Inflammatory macrophage treated with lipopolysaccharide for 4 hours (primary cell): ENCODE results near the gene ZNF346.
"Not testable (repeated sequence)": the region's sequence is repeated elsewhere in the genome, so short reads cannot be mapped to it uniquely, and the experiment has no call there.

Source experiments
- DNase-seq: peaks from one replicate; pipeline ENCODE4 v3.0.0-alpha.2; 2020

The ZNF346 gene

DNA sequence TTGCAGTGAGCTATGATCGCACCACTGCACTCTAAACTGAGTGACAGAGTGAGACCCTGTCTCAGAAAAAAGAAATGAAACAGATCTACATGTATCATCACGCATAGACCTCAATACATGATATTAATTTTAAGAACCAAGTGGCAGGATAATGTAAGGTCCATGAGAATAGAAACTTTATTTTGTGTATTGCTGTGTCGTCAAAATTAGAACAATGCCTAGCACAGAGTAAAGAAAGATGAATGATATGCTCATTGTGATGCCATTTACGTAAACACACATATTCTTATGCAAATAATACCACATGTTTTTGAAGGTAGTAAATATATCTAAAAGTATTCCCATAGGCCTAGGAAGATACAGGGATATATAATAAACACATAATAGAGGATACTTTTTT lies 12.3 kb upstream of the ZNF346 start:
- DNase-seq, result no peak

DNA sequence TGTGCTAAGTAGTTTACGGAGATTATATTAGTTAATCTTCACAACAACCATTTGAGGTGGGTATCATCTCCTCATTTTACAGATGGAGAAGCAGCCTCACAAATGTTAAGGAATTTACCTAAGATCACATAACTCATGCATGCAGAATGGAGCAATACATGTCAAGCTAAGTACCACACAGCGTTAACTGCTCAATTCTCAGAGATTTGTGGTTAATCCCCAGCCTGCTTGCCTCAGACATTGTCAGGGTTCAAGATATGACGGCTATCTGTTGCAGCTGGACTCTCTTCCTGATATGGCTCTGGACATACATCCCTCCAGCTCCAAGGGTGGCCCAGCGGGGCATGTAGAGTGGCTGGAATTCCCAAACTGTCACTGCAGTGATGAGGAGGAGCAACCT lies 7.3 kb upstream of the ZNF346 start:
- no peak for DNase-seq

DNA sequence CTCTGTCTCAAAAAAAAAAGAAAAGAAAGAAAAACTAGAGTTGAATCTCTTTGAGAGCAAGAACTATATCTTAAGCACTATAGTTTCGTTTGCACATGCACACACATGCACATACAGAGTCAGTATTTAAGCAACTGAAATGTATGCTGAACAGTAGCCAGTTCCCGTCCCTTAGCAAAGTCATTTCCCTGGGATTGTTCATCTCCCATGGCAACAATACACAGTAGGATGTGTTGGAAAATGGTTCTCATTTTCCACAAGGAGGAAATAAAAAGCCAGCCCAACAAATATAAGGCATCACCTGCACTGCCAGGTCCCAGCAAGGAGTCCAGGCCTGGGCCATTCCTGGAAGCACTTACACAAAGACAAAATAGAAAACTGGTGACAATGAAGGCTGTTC lies 4.2 kb upstream of the ZNF346 start:
- no peak for DNase-seq

DNA sequence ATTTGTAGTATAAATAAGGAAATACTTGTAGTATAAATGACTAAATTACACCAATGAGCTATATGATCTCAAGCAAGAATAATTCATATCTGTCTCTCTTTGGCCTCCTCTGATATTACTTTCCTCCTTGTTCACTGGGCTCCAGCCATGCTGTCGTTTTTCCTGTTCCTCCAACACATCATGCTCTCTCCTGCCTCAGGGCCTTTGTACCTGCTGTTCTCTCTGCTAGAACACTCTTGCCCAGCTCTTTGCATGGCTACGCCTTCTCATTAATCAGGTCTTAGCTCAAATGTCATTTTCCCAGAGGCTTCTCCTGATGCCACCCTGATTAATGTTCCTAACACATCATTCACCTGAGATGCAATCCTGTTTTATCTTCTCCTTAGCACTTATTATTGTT lies 2.5 kb upstream of the ZNF346 start:
- DNase-seq, result no peak

DNA sequence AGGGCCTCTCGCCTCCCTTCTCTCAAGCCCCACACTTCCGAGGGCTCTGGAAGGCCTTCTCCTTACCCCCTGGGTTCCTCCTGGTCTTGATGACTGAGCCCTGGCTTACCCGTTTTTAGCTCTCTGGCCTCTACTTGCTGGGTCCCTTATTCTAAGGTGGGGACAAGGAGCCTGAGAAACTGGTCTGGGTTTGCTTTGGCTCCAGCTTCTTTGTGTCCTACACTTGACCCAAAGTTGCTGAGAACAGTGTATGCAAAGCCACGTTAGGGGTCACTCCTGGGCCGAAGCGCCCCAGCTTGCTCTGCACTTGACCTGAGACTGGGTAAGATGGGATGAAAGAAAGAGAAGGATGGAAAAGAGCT lies 788 bp downstream of the ZNF346 start:
- DNase-seq, result no peak

DNA sequence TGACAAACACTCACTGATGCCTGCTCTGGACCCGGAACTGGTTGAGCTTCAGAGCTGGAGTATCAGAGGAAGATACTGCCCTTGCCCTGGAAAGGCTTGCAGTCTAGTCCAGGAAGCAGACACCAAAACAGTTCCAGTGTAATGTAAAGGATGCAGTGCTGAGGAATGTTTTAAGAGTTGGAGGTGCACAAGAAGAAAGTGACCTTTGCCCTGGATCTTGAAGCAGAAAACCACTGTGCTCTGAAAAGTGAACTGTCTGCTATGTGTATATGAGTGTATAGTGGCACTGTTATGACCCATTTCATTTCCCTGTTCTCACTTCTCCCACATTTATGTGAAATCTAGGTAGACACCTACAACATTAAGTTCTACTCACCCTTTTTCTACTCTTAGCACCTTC lies 2.1 kb downstream of the ZNF346 start:
- DNase-seq, result no peak

DNA sequence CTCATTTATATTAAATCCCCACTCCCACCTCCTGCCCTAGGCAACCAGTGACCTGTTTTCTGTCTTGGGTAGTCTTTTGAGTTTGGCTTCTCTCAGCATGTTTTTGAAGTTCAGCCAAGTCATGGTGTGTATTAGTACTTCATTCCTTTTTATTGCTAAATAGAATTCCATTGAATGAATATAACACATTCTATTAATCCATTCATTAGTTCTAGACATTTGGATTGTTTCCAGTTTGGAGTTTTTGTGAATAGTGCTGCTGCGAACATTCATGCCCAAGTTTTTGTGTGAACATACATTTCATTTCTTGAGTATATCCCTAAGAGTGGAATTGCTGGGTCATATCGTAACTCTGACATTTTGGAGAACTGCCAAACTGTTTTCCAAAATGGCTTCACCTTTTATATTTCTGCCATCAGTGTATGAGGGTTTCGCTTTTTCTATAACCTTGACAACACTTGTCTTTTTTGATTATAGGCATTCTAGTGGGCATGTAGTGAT lies 2.7 kb downstream of the ZNF346 start:
- DNase-seq, result no peak

DNA sequence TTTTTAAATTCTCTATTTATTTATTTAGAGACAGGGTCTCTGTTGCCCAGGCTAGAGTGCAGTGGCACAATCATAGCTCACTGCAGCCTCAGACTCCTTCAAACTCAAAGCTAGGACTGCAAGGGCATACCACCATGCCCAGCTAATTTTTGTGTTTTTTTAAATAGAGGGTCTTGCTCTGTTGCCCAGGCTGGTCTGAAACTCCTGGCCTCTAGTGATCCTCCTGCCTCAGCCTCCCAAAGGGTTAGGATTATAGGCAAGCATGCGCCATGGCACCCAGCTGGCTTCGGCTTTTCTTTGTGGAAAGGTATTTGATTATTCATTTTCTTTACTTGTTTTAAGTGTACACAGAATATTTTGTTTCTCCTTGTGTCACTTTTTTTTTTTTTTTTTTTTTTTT lies 5.2 kb downstream of the ZNF346 start:
- DNase-seq, result no peak

DNA sequence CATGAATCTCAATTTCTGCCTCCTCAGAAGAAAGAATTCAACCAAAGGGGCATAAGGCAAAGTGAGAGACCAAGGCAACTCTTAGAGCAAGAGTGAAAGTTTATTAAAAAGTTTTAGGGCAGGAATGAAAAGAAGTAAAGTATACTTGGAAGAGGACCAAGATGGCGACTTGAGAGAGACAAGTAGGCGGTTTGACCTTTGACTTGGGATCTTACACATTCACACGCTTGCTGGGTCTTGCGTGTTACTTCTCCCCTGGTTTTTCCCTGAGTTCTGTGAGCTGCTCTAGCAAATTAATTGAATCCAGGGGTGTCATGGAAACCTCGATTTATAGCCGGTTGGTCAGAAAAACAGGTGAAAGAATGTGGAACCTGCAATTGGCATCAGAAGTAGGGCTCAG lies 7.0 kb downstream of the ZNF346 start:
- no peak for DNase-seq

DNA sequence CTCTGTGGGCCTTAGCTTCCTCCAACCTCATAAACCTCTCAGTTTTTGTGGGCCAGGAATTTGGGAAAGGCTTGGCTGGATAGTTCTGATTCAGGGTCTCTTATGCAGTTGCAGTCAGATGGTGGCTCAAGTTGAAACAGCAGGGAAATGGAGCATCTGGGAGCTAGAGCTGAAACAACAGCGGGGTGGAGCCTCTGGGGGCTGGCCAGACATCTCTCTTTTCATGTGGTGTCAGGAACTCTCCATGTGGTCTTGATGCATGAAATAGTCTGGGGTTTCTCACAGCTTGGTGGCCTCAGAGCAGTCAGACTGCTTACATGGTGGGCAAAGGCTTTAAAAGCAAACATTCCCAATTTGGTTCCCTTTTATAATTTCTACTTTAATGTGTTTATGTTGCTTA lies 13.5 kb downstream of the ZNF346 start:
- DNase-seq, result no peak

DNA sequence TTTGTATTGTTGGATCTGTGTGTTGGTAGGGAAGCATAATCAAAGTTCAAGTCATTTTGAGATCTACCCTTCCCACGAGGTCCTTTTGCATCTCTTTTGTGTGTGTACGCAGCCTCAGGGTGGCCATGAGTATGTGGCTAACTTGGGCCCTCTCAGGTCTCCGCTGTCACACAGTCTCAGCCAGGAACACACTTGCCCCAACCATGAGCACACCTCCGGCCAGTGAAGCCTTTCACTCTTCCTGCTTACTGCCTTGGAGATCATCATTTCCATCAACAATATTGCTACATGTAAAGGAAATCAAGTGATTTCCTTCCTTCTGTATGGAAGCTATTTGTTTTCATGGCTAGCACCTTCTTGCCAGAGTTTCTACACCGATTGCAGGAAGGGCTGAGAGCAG lies 13.9 kb downstream of the ZNF346 start:
- no peak for DNase-seq

DNA sequence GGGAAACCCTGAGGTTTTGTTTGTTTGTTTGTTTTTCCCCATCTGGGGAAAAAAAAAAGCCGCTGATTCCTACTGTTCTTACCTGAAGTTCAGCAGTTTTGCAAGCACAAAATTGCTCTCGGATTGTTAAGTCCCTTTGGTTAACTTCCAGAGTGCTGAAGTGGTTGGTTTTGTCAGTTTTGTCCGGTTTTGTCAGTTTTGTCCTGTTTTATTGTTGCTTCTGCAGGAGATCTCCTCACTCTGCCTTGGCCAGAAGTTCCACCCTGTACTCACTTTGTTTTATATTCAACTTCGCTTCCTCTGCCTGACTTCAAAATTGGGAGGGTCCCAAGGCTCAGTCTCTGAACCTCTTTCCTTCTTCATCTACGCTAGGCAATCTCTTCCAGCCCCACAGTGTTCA lies 14.4 kb downstream of the ZNF346 start:
- no peak for DNase-seq

DNA sequence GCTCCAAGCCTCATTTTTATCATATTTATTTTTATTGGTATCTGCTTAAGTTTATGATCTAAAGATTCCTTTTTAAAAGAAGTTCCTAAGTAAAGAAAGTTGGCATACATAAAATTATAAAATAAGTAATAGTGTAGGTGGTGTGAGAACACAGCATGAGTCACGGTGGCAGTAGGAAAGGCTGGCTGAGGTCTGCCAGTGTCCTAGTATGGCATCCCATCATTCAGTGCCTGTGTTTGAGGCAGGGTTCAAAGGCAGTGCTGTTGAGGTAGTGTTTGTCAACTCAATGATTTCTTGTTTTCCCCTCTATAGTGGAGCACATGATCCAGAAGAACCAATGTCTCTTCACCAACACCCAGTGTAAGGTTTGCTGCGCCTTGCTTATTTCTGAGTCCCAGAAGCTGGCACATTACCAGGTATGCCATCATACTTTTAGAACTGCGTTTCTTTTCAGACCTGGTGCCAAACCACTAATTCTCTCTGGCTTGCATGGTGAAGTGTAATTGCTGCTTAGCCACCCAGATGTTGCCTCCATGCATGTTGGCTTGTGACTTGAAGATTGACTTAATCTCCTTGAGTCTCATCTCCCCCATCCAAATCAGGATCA lies 18.4 kb downstream of the ZNF346 start:
- DNase-seq, result no peak

DNA sequence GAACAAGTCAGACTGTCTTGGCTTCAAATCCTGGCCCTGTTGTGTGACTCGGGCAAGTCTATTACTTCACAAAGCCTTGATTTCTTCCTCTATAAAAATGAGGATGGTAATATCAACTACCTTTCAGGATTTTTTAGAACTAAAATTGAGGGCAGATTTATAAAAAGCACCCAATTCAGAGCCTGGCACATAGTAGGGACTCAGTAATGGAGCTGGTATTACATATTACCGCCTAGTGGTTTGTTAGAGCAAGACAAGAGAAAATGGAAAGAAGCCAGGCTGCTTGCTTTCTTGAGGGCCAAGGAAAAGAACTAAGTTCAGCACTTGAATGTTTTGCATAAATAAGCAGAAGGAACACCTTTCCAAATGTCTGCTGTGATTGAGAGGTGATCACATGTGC lies 19.4 kb downstream of the ZNF346 start:
- no peak for DNase-seq

DNA sequence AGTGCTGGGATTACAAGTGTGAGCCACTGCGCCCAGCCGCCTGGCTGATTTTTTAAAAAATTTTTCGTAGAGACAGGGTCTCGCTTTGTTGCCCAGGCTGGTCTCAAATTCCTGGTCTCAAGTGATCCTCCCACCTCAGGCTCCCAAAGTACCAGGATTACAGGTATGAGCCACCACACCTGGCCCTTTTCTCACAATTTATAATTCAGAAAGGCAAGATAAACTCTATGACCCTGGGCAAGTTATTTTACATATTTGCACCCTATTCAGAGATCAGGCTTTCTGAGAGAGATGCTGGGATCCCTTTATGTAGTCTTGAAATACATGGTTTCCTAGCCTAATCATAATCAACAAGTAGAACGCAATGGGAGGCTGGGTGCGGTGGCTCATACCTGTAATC lies 20.6 kb downstream of the ZNF346 start:
- DNase-seq, result no peak

DNA sequence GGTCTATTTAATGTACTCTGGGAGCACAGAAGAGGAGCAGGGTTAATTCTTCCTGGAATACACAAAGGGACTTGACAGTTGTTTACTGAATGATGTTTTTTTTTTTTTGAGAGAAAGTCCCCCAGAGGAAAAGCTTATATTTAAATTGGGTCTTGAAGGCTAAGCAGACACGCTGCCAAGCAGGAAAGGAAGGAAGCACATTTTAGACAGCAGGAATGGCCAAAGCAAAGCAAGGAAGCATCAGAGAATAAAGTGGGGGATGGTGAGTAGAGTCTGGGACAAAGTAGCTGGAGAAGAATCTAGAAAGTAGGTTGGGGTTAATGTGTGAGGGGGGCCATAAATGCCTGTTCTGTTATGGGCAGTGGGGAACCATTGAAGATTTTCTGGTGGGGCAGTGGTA lies 21.5 kb downstream of the ZNF346 start:
- DNase-seq, result no peak

DNA sequence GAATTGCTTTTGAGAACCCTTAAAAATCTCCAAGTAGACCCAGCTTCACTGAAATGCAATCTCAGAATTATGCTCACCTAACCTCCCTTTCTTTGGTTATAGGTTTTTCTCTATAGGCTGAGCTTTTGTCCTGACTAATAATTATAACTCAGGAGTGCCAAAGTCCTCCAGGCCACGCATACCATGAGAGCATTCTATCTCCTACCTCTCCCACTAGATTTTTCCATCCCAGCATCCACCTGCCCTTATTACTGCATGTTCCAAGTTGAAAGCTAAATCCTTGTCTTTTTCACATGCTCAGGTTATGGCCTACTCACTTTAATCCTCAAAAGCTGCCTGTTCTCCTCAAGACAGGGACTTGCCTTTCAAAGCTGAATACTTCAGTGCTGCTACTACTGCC lies 22.1 kb downstream of the ZNF346 start:
- no peak for DNase-seq

DNA sequence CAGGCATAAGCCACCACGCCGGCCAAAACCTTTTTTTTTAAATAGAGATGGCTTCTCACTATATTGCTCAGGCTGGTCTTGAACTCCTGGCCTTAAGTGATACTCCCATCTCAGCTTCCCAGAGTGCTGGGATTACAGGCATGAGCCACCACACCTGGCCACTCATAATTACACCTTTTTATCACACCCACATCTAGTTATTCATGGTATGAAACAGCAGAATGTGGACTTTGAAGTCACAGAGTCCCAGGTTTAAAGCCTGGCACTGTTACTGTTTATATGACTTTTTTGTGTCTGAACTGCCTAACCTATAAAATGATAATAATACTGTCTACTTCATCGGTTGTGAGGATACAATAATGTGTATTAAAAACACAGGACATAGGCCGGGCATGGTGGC lies 23.1 kb downstream of the ZNF346 start:
- DNase-seq, result no peak

DNA sequence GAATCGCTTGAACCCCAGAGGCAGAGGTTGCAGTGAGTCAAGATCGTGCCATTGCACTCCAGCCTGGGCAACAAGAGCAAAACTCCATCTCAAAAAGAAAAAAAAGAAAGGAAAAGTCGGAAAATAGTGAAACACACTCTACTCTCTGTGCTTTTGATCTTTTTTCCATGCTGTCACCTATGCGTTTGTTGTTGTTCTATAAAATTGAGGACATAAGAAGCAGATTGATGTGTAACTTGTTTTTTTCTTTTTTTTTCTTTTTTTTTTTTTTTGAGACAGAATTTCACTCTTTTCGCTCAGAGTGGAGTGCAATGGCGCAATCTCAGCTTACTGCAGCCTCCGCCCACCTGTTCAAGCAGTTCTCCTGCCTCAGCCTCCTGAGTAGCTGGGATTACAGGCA lies 26.0 kb downstream of the ZNF346 start:
- DNase-seq, result not testable (repeated sequence)

DNA sequence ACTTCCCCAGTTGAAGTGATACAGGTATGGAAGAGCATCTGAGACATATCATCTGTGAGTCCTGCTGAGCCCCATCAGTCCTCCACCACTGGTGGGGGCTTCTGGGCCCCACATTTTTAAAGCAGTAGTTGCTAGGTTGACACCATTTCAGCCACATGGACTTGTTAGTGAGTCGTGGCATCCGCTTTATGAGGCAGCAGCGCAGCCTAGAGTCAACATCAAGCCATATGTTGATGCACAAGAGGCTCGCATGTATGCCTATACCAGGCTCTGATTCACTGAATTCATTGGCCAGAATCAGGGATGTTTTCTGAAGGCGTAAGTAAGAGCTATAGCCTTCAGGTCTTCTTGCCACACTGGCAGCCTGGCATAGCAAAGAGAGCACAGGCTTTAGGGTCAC lies 26.8 kb downstream of the ZNF346 start:
- DNase-seq, result no peak

DNA sequence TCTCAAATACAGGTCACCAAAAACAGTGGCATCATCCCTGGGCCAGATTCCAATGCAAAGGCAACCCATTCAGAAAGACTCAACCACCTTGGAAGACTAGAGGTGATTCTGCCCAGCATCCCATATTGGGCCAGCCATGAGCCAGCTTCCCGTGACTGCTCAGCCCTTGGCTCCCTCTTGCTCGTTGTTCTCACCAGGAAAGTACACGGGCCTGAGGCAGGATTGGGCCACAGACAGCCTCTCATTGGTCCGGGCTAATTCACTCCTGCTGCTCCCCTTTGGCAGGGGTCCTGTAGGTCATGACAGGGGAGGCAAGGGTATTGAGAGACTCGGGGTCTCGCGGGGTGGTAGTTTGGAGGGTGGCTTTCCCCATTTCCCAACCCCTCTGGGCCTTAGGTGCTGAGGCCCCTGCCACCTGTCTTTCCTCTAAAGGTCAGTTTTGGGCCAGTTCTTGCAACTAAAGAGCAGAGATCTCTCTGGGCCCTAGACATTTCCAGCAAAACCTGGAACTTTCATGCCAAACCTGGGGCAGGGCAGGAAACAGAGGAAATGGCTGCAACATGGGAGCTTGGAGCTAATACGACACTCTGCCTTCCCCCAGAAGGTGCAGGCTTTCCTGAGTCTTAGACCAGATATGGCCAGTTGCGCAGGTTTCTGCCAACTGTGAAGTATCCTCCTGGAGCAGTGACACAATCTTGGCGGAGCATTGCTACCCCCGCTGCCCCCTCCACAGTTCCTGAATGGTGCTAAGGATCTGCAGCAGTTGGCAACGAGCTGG lies 42.2 kb downstream of the ZNF346 start:
- DNase-seq, result no peak

DNA sequence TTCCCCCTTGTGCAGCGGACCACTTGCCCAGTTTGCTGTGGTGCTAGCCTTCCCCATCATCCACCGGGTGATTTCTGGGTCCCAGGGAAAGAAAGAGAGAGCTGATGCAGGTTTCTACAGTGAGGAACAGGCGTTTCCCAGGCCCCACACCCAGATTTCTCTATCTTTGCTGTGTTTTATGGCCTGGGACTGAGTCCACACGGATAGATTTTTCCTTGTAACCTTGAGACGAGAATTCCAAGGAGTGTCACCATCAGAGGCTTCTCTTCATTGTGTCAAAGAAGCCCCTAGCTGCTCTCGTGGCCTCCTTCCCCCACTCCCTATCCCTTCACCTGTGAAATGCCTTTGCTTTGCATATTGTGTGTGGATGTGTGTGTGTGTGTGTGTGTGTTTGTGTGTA lies 43.0 kb downstream of the ZNF346 start:
- DNase-seq, result no peak

DNA sequence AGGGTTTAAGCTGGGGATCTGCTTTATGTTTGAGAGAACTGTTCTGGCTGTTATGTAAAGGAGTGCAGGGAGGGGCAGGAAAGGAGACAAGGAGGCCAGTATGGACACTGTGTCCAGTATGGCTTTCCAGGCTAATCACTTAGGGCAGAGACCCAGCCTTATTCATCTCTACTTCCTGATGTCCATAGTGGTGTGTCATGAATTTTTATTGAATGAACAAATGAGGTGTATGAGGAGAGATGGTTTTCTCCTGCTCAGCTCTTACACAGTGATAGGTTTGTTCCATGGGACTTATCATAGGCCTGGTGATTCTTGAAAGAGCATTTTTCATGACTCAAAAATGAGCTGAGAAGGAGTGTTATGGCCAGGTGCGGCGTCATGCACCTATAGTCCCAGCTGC lies 43.7 kb downstream of the ZNF346 start:
- no peak for DNase-seq

DNA sequence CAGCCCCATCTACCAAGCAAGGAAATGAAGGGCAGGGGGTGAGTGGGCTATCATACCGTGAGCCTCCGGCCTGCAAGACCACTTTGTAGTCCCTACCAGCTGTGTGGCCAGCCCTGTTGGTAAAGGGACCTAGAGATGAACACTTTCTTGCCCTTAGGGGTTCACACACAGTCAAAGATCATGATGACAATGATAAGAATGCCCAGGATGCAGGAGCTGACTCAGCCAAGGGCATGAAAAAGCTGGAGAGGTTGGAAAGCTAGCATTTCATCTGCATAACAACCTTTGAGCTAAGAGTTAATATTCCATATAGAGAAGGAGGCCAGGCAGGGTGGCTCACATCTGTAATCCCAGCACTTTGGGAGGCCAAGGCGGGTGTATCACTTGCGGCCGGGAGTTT lies 45.0 kb downstream of the ZNF346 start:
- DNase-seq, result no peak
